22Rv1 (cell line): ENCODE data around the gene PICALM.

Experiments used
- H3K27ac ChIP-seq: fragments of 450-650 bp; 2 replicates; pipeline ENCODE4 v1.5.1; 2017
- ZFX ChIP-seq: fragments of 450-650 bp; IDR thresholded peaks from 2 replicates; pipeline ENCODE4 v1.6.1; 2017; ENCODE audit warnings: antibody characterized with exemption, borderline replicate concordance
- TF ChIP-seq, protein P1 (sequence below): fragments of 450-650 bp; IDR thresholded peaks from 2 replicates; pipeline ENCODE4 v1.5.1; 2017; ENCODE audit warnings: mild to moderate bottlenecking

PICALM gene

DNA sequence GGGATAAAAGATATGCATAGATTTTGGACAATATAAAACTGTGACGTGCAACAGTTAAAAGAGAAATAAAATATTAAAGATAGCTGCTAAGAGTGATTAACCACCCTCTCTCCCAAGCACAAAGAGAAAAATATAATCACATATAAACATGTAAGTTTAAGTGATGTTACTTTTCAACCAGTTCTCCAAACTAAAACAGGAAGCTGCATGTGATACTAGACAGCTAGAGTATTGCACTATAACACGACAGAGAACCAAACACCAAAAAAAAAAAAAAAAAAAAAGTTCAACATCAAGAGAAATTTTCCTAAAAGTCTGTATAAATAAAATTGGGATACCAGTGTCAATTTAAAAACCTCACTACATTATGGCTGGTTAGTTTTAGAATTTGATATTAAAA is 79.1 kb downstream of the PICALM start:
- no peak overlapping the region for H3K27ac ChIP-seq

GRCh38 chr11:85988780-85989179 is 80.1 kb downstream of the PICALM start:
- no peak overlapping the region for H3K27ac ChIP-seq
- TF ChIP-seq, protein P1, sequence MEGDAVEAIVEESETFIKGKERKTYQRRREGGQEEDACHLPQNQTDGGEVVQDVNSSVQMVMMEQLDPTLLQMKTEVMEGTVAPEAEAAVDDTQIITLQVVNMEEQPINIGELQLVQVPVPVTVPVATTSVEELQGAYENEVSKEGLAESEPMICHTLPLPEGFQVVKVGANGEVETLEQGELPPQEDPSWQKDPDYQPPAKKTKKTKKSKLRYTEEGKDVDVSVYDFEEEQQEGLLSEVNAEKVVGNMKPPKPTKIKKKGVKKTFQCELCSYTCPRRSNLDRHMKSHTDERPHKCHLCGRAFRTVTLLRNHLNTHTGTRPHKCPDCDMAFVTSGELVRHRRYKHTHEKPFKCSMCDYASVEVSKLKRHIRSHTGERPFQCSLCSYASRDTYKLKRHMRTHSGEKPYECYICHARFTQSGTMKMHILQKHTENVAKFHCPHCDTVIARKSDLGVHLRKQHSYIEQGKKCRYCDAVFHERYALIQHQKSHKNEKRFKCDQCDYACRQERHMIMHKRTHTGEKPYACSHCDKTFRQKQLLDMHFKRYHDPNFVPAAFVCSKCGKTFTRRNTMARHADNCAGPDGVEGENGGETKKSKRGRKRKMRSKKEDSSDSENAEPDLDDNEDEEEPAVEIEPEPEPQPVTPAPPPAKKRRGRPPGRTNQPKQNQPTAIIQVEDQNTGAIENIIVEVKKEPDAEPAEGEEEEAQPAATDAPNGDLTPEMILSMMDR: no peak
- TF ChIP-seq ZFX: no peak

More for the DNA sequence above, 79.1 kb downstream of the PICALM start:
- TF ChIP-seq, protein P1: no peak
- TF ChIP-seq ZFX: no peak

GRCh38 chr11:85977751-85978160 is 91.1 kb downstream of the PICALM start:
- TF ChIP-seq, protein P1: no peak
- no peak for TF ChIP-seq ZFX

GRCh38 chr11:85976525-85976924 is 92.4 kb downstream of the PICALM start:
- no peak for TF ChIP-seq ZFX
- TF ChIP-seq, protein P1: no peak
- H3K27ac ChIP-seq: no peak overlapping the region

More at GRCh38 chr11:85977751-85978160, 91.1 kb downstream of the PICALM start:
- no peak overlapping the region for H3K27ac ChIP-seq

DNA sequence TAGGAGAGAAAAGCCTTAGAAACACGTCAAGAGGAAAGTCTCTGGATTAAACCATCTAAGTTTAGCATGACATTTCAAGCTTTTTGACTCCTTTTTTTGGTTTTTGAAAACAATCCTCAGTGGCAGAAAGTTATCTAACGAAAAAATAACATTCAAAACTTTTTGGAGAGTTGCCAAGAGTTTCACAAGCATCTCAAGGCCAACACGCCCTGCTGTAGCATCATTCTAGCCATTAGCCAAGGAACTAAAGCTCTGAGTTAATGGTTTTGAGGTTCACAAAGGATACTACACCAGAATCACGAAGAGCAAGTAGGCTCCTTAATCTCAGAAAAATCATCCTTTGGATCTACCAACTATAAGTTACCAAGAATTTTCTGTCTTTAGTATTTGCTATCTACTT is 94.8 kb downstream of the PICALM start:
- TF ChIP-seq, protein P1: no peak
- TF ChIP-seq ZFX: no peak
- no peak overlapping the region for H3K27ac ChIP-seq

DNA sequence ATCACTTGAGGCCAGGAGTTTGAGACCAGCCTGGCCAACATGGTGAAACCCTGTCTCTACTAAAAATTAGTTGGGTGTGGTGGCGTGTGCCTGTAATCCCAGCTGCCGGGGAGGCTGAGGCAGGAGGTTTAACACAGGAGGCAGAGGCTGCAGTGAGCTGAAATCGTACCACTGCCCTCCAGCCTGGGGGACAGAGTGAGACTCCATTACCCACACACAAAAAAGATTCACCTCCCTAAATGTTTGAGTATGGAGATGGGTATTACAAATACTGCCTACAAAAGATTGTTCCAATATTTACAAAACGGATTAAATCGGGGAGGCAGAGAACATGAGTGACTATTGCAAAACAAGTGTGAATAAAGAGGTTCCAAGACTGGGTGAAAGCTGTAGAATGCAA is 98.3 kb downstream of the PICALM start:
- no peak overlapping the region for H3K27ac ChIP-seq
- TF ChIP-seq ZFX: no peak
- TF ChIP-seq, protein P1: no peak

DNA sequence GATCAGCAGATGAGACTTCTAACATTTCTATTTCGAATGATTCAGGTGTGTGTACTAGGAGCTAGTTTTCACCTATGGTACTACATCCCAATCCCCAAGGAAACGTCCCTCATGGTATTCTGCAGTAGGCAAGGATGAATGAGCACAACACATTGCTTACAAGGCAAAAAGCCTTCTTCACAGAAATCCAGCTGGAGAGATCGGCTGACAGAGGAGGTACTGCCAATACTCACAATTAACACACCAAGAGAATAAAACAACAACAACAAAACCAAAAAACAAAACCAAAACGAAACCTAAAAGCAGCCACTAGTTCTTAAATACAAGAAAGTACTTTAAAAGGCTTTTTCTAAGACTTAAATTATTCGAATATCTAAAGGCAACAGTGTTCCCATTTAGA is 101.4 kb downstream of the PICALM start:
- TF ChIP-seq, protein P1: no peak
- TF ChIP-seq ZFX: no peak
- H3K27ac ChIP-seq: no peak overlapping the region
